Metanephros (tissue), 2 donors: ENCODE measurements around the gene ANKIB1. TPM values are rescaled to one million over a fixed set of nuclear protein-coding genes. Genes with fewer than 3 reads are reported as not detected.

Experiments used
- small RNA-seq: library from RNA; depleted of rRNA; stranded (forward); fragments of <200 nt; gene quantifications from one replicate; pipeline ENCODE3, GENCODE V24; 2014; ENCODE audit warnings: low replicate concordance
- total RNA-seq: library from RNA; depleted of rRNA; stranded (reverse); fragments of >200 nt; gene quantifications from one replicate; pipeline ENCODE4 v1.2.3, GENCODE V29; 2014

ANKIB1 gene, protein sequence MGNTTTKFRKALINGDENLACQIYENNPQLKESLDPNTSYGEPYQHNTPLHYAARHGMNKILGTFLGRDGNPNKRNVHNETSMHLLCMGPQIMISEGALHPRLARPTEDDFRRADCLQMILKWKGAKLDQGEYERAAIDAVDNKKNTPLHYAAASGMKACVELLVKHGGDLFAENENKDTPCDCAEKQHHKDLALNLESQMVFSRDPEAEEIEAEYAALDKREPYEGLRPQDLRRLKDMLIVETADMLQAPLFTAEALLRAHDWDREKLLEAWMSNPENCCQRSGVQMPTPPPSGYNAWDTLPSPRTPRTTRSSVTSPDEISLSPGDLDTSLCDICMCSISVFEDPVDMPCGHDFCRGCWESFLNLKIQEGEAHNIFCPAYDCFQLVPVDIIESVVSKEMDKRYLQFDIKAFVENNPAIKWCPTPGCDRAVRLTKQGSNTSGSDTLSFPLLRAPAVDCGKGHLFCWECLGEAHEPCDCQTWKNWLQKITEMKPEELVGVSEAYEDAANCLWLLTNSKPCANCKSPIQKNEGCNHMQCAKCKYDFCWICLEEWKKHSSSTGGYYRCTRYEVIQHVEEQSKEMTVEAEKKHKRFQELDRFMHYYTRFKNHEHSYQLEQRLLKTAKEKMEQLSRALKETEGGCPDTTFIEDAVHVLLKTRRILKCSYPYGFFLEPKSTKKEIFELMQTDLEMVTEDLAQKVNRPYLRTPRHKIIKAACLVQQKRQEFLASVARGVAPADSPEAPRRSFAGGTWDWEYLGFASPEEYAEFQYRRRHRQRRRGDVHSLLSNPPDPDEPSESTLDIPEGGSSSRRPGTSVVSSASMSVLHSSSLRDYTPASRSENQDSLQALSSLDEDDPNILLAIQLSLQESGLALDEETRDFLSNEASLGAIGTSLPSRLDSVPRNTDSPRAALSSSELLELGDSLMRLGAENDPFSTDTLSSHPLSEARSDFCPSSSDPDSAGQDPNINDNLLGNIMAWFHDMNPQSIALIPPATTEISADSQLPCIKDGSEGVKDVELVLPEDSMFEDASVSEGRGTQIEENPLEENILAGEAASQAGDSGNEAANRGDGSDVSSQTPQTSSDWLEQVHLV
- total RNA-seq = 36.9 TPM

GRCh38 chr7:92245487-92246359, at the start of gene ANKIB1, which contains the start of gene KRIT1:
Gene ANKIB1, plus strand, starts transcription at chr7:92245974. Its CDS starts 49,005 bp downstream, at chr7:92294979.
Gene KRIT1, minus strand, starts transcription at chr7:92245914. Its CDS starts 3,779 bp downstream, at chr7:92242135.

DNA sequence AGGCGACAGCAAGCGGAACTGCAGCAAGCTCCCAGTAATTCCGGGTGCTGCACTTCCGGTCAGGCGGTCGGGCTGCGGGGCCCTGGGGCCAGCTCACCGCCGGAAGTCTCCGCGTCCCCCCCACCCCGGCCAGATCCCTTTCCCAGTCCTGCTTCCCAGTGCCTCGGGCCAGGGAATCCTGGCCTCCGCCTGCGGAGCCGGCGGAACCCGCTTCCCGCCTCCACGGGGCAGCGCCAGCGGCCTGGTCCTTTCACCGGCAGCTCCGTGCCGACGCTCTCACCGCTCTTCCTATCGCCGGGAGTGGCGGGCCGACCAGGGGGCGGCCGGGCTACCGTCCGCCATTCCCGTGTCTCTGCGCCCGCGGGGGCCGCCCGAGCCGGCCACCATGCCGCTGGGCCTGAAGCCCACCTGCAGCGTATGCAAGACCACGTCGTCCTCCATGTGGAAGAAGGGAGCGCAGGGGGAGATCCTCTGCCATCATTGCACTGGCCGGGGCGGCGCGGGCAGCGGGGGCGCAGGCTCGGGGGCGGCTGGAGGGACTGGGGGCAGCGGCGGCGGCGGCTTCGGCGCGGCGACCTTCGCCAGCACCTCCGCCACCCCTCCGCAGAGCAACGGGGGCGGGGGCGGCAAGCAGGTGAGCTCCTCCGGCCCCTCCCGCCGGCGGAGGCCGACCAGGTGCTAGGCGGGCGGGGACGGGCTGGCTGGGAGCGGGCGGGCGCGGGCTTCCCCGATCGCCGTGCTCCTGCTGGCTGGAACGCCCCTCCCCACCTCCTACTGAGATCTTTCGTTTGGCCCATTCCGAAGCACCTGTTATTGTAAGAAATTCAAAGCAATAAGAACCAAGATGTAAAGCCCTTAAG, 201.8 kb downstream of the ANKIB1 start, which contains the start of gene GATAD1:
Gene GATAD1 (plus strand): TSS at position 138 of the 860 bp plus-strand sequence. CDS start 248 bp downstream, at position 386.

Small RNA genes lying within 50 kb of the gene (small RNA-seq; reads per million reads assigned to genes)
- gene MIR1285-1 (not detected), gene RF00019 (not detected)

Other genes with a start within 250 kb of the ANKIB1 start
- 84.7 TPM for gene CYP51A1, start 111.5 kb upstream of the ANKIB1 start, total RNA-seq
- gene LRRD1, start 66.8 kb upstream of the ANKIB1 start, total RNA-seq = 0.82 TPM
- gene KRIT1, start 60 bp upstream of the ANKIB1 start, total RNA-seq = 44.8 TPM
- gene GATAD1, start 201.5 kb downstream of the ANKIB1 start, total RNA-seq = 50.4 TPM
- not detected for gene ERVW-1, start 232.0 kb downstream of the ANKIB1 start, total RNA-seq